Measurements from ENCODE around the gene BMP2K.

BMP2K gene

DNA sequence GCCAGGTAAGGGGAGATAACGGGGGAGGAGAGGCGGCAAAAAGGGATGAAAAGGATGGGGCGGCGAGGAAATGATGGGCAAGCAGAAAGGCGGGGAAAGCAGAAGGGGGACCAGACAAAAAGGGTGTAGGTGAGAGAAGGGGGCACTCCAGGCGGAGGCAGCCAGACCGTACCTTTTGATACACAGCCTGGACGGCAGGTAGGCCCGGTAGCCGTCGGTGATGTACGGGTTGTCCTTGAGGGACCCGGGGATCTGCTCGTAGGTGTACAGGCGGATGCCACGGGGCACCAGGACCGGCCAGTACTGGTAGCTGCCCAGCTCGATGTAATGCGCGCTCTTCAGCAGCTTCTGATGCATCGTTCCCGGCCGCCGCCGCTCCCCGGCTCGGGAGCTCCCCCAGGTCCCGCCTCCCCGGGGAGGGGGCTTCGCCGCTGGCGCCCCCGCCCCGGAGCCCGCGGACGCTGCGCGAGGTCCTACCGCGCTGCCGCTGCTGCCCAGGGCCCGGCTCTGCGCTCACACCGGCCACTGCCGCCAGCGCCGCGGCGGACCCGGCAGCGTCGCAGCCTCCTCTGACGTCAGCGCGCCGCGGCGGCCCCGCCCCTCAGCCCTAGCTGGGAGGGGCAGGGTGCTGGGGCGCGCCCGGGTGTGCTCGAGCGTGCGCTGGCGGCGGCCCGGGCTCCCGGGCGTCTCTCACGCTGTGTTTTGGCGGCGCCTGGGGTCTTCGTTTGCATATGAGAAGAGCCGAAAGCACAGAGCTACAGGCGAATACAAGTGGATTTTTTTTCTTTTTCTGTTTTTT, 162.9 kb downstream of the BMP2K start, which contains the start of gene PAQR3:
TSS of gene PAQR3 (minus strand) at position 571 of the 799 bp plus-strand sequence. CDS start at position 357, 214 bp downstream.
- FAIRE-seq = no peak

DNA sequence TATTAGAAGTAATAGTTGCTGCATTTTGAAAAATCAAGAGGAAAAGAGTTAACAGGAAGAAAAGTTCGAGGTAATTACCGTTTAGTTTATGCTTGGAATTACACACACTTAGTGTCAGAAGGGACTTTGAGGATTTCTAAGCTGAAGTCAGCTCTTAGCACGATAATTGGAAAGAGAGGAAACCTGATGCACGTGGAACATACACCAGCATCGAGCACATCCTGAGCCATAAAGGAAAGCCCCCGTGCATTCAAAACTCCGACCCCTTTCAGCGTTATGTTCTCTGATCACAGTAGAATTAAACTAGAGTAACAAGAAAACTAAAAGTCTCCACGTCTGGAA, 163.5 kb downstream of the BMP2K start:
- no peak for FAIRE-seq

- FAIRE-seq = no peak
Measured at GRCh38 chr4:78940752-78941151, 164.6 kb downstream of the BMP2K start.

- FAIRE-seq = no peak
Measured at GRCh38 chr4:78944381-78944780, 168.2 kb downstream of the BMP2K start.

GRCh38 chr4:78945651-78946179, 169.6 kb downstream of the BMP2K start:
- FAIRE-seq = no peak

- FAIRE-seq = no peak
Measured at GRCh38 chr4:78949735-78950134, 173.6 kb downstream of the BMP2K start.

GRCh38 chr4:78951862-78952472, 175.8 kb downstream of the BMP2K start:
- FAIRE-seq = peak; percentile 97

DNA sequence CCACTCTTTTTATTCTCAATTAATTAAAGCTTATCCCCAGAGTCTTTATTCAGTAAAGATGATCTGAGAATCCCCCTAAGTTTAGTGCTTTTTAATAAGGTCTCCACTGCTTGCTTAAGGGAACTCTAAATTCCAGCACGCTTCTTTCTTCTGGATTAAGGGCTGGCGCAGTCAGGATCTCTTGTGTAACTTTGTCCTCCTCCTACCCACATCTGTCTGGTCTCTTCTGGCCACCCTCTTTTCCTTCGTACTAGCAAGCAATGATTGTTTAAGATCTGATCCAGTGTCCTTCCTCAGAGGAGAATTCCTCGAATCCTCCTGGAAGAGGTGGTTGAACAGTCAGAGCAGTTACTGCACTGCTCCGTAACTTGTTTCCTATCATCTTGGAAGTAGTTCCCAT, 177.1 kb downstream of the BMP2K start:
- no peak for FAIRE-seq

GRCh38 chr4:78953769-78954666, 177.9 kb downstream of the BMP2K start:
- FAIRE-seq = no peak

DNA sequence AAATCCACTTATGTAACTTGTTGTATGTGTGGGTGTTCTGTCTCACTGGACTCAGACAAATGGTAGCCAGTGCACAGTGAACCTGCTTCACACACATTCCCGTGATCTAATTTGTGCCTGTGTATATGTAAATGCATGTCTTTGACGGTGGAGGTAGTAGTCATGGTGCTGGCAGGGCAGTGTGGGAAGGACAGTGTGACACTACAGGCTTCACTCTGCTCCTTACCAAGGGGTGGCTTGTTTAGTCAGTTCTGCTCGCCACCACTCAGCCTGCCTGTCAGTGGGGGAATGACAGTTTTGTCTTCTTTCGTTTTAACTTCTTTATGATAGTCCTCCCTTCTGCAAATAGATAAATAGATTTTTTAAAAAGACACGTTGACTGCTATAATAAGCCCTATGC, 180.8 kb downstream of the BMP2K start:
- no peak for FAIRE-seq

DNA sequence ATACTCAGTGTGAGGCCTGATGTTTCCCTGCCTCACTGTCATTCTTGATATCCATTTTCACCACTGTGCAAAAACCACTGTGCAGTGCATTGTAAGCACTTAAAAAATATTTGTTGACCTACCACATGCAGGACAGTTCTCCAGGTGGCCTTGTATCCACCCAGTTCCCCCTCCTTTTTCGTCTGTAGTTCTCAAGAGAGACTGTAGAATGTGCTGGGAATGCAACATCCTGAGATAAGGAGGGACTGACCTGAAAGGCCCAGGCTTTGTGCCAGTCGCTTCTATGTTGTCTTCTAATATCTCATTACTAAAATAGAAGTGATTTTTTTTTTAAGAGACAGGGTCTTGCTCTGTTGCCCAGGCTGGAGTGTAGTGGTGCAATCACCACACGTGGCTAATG, 184.8 kb downstream of the BMP2K start:
- no peak for FAIRE-seq
